Amniotic epithelial cell (primary cell): ENCODE data around the gene CDKAL1.
"Not testable (repeated sequence)": the region's sequence is repeated elsewhere in the genome, so short reads cannot be mapped to it uniquely, and the experiment has no call there.

Source experiments
- DNase-seq: peaks from one replicate; pipeline ENCODE4 v3.0.0-alpha.2; 2010; ENCODE audit warnings: low read depth

CDKAL1 gene

GRCh38 chr6:21026576-21027273 lies 492.5 kb downstream of the CDKAL1 start:
- peak; percentile 91 for DNase-seq

DNA sequence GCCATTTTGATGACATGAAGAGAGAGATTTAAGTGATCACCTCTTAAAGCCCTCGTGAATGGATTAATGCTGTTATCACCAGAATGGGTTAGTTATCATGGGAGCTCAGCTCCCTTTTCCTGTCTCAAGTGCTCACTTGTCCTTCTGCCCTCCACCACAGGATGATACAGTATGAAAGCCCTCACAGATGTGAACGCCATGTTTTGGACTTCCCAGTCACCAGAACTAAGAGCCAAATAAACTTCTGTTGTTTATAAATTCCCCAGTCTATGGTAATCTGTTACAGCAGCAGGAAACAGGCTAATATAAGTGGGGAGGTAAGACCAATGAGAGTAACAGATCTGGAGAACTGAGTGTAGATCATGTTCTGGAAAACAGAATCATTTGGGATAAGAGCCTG lies 493.2 kb downstream of the CDKAL1 start:
- no peak for DNase-seq

- no peak for DNase-seq
Measured at GRCh38 chr6:21031182-21031581, 496.9 kb downstream of the CDKAL1 start.

GRCh38 chr6:21033084-21033483 lies 498.8 kb downstream of the CDKAL1 start:
- DNase-seq = no peak

- DNase-seq = peak; percentile 93
Measured at GRCh38 chr6:21033575-21034026, 499.3 kb downstream of the CDKAL1 start.

- DNase-seq = no peak
Measured at GRCh38 chr6:21034345-21034744, 500.1 kb downstream of the CDKAL1 start.

DNA sequence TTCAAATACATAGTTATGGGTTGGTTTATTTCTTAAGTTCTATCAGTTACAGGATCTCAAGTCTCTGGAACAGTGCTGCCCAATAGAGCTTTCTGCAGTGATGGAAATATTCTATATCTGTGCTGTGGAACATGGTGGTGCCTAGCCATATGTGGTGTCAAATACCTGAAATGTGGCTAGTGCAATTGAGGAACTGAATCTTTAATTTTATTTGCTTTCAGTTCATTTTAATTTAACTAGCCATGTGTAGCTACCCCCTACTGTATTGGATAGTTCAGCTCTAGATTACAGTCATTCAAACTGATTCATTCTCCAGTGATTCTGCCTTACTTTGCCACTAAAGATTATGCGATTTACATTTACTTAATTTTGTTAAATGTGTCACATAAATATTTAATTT lies 503.2 kb downstream of the CDKAL1 start:
- DNase-seq = no peak

- no peak for DNase-seq
Measured at GRCh38 chr6:21039926-21040325, 505.7 kb downstream of the CDKAL1 start.

GRCh38 chr6:21045135-21045700 lies 511.0 kb downstream of the CDKAL1 start:
- peak; percentile 46 for DNase-seq

DNA sequence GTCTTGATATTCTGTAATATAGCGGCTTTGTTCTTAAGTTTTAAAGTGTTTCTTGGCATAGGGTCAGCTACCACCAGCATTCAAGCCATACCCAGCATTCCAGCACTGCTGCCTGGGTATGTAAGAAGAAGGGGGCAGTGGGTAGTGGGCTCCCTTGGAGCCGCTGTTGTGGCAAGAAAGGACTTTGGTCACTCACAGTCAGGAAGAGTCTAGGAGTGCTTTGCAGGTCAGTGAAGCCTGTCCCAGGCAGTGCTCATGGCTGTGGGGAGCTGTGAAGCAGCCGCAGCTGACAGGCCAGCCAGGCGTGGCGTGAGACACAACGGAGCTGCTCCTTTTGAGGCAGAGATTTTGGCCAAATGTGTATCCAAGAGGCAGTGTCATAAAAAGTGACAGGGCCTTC lies 512.0 kb downstream of the CDKAL1 start:
- DNase-seq = no peak

- no peak for DNase-seq
Measured at GRCh38 chr6:21048047-21048446, 513.8 kb downstream of the CDKAL1 start.

GRCh38 chr6:21049148-21049547 lies 514.9 kb downstream of the CDKAL1 start:
- no peak for DNase-seq

GRCh38 chr6:21049572-21049971 lies 515.3 kb downstream of the CDKAL1 start:
- DNase-seq = no peak

- no peak for DNase-seq
Measured at GRCh38 chr6:21050935-21051334, 516.7 kb downstream of the CDKAL1 start.

- DNase-seq = no peak
Measured at GRCh38 chr6:21051777-21052176, 517.5 kb downstream of the CDKAL1 start.

DNA sequence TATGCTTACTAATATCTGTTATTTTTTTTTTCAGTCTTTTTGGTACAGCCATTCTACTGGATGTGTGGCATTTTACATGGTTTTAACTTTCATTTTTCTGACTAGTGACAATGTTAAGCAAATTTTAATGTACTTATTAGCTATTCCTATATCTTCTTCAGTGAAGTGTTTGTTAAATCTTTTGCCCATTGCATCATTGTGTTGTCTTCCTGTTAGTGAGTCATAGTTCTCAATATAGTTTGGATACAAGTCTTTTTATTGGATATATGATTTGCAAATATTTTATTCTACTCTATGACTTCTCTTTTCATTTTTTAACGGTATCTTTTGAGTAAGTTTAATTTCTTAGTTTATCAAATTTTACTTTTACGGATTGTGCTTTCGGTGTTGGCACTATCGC lies 519.4 kb downstream of the CDKAL1 start:
- peak; percentile 21 for DNase-seq

GRCh38 chr6:21055480-21055879 lies 521.2 kb downstream of the CDKAL1 start:
- not testable (repeated sequence) for DNase-seq

DNA sequence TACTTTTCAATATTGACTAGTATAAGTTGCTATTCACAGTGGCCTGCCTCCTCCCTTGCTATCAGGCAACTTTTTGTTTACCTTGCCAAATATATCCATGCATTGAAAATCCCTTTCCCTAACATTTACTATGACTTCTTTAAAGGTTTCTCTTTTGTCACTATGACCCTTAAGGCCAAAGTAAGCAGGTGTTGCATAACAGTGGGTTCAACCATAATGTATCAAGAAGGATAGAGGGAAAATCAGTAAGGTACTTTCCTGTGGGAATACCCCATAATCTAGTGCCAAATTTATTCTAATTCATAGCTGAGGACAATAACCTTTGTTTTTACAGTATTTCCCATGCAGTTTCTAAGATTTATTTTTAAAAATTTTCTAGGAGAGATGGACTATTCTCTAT lies 527.6 kb downstream of the CDKAL1 start:
- DNase-seq = no peak

DNA sequence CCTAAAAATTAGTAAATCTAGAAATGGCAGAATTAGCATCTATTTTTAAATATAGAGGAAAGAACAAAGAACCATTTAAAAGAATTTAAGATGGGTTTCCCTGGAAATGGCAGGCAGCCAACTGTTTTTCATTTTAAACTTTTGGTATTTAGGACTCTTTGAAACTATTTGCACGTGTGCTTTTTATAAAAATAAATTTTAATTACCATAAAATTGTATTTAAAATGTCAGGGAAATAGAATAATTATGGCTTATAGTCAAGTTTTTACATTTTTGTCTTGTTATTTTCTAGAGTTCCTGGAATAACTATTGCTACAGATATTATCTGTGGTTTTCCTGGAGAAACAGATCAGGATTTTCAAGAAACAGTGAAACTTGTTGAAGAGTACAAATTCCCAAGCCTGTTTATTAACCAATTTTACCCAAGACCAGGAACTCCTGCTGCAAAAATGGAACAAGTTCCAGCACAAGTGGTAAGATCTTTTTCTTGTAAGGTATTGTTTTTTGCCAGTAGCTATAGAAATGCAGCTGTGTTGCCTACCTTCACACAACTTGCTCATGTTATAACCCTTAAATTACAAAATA lies 530.6 kb downstream of the CDKAL1 start:
- DNase-seq = peak; percentile 61

DNA sequence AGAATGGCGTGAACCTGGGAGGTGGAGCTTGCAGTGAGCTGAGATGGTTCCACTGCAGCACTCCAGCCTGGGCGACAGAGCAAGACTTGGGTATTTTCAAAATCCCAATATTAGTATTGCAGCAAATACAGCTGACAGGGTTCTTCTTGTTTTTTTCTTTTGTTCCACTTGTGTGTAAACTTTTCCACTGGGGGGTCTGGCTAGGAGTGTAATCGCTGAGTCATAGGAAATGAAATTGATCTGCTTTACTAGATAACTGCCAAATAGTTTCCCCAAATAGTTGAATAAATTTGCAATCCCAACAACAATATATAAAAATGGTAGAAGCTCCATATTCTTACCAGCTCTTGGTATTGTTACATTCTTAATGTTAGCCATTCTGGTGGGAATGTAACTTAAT lies 533.3 kb downstream of the CDKAL1 start:
- no peak for DNase-seq

GRCh38 chr6:21070620-21071019 lies 536.4 kb downstream of the CDKAL1 start:
- DNase-seq = no peak

DNA sequence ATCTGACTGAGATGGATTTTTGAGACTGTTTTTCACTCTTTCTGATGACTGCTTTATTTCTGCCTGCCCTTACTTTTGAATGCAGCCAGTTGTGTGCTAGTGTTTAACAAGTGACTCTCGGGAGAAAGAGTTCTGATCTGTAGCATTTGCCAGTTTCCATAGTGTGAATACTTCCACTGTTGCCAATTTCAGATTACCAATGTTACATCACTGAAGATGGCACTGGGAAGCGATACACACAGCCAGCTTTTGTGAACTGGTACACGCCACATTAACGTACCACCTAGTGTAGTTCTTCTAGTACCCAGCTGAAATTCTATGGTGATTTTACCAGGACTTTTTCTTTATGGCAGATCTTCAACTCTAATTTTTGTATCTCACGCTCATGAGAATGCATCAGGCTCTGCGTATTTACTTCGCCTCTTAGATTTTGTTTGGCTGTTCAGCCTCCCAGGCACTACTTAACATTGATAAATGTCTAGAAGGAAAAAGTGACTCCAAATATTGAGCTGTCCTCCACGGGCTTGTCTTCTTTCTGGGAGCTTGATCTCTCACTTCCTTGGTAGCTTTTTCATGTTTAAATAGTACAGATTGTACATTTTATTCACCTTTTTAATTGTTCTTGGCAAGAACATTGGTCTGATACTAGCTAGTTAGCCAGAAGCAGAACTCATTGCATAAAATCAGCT lies 537.7 kb downstream of the CDKAL1 start:
- DNase-seq = no peak

- no peak for DNase-seq
Measured at GRCh38 chr6:21073318-21073839, 539.1 kb downstream of the CDKAL1 start.
